HepG2 (cell line): Measurements from ENCODE around the gene CDK5RAP1. TPM values are rescaled to one million over a fixed set of nuclear protein-coding genes. Genes with fewer than 3 reads are reported as not detected.
A peak's percentile ranks its signal among the peaks of the same experiment; 100 is the strongest.

Source experiments
- ARHGAP35 ChIP-seq: sonication (generic); formaldehyde crosslinking; IDR thresholded peaks from 2 replicates; pipeline ENCODE4 v1.9.0; 2022; ENCODE audit warnings: mild to moderate bottlenecking, inconsistent platforms, moderate library complexity, missing genetic modification reagents, borderline replicate concordance
- ATF7 ChIP-seq, 2 experiments: fragments of 450-650 bp in 1 of 2; sonication (generic) in 1 of 2; formaldehyde crosslinking in 1 of 2; IDR thresholded peaks; 2 replicates each; pipeline versions ENCODE4 v1.4.0 to v1.6.1; 2016 to 2020; ENCODE audit warnings: antibody characterized with exemption in 1 of 2, mild to moderate bottlenecking in 1 of 2, missing genetic modification reagents in 1 of 2
- BRF2 ChIP-seq: sonication (generic); formaldehyde crosslinking; IDR thresholded peaks from 2 replicates; pipeline ENCODE4 v1.8.1; 2022; ENCODE audit warnings: mild to moderate bottlenecking, missing genetic modification reagents
- FOSL1 ChIP-seq: sonication (generic); formaldehyde crosslinking; IDR thresholded peaks from 2 replicates; pipeline ENCODE4 v1.9.0; 2021; ENCODE audit warnings: missing genetic modification reagents, borderline replicate concordance
- GLI4 ChIP-seq: sonication (generic); formaldehyde crosslinking; IDR thresholded peaks from 2 replicates; pipeline ENCODE4 v1.5.1; 2020; ENCODE audit warnings: missing genetic modification reagents, mild to moderate bottlenecking, moderate library complexity, borderline replicate concordance
- NCOA5 ChIP-seq: sonication (generic); formaldehyde crosslinking; IDR thresholded peaks from 2 replicates; pipeline ENCODE4 v1.4.0; 2020; ENCODE audit warnings: missing genetic modification reagents
- NR2F6 ChIP-seq, 2 experiments: IDR thresholded peaks; 2 replicates each; pipeline ENCODE4 v1.6.1; 2016; ENCODE audit warnings: antibody characterized with exemption in 1 of 2, mild to moderate bottlenecking in 1 of 2
- PBX3 ChIP-seq: sonication (generic); formaldehyde crosslinking; IDR thresholded peaks from 2 replicates; pipeline ENCODE4 v1.8.1; 2023; ENCODE audit warnings: missing genetic modification reagents, inconsistent platforms, borderline replicate concordance
- SMARCE1 ChIP-seq: fragments of 450-650 bp; IDR thresholded peaks from 2 replicates; pipeline ENCODE4 v1.6.1; 2017; ENCODE audit warnings: borderline replicate concordance
- SPEN ChIP-seq: sonication (generic); formaldehyde crosslinking; IDR thresholded peaks from 2 replicates; pipeline ENCODE4 v1.5.1; 2020; ENCODE audit warnings: low read depth, mild to moderate bottlenecking, missing genetic modification reagents
- ZEB1 ChIP-seq: IDR thresholded peaks from 2 replicates; pipeline ENCODE4 v1.6.1; 2012; ENCODE audit warnings: mild to moderate bottlenecking, low read depth, inconsistent platforms; ENCODE audit not compliant: insufficient replicate concordance
- ZMYM3 ChIP-seq: sonication (generic); formaldehyde crosslinking; IDR thresholded peaks from 2 replicates; pipeline ENCODE4 v1.5.1; 2020; ENCODE audit warnings: mild to moderate bottlenecking, missing genetic modification reagents
- ZNF280D ChIP-seq: sonication (generic); formaldehyde crosslinking; IDR thresholded peaks from 2 replicates; pipeline ENCODE4 v1.5.1; 2020; ENCODE audit warnings: mild to moderate bottlenecking, missing genetic modification reagents
- ZNF552 ChIP-seq: sonication (generic); formaldehyde crosslinking; IDR thresholded peaks from 2 replicates; pipeline ENCODE4 v1.9.0; 2022; ENCODE audit warnings: missing genetic modification reagents, mild to moderate bottlenecking, borderline replicate concordance
- ZNF678 ChIP-seq: sonication (generic); formaldehyde crosslinking; IDR thresholded peaks from 2 replicates; pipeline ENCODE4 v1.4.0; 2020; ENCODE audit warnings: mild to moderate bottlenecking, missing genetic modification reagents
- ZNF790 ChIP-seq: sonication (generic); formaldehyde crosslinking; IDR thresholded peaks from 2 replicates; pipeline ENCODE4 v1.8.0; 2022; ENCODE audit warnings: missing genetic modification reagents, mild to moderate bottlenecking, borderline replicate concordance
- polyA plus RNA-seq, 8 experiments: library from polyadenylated mRNA; depleted of rRNA in 3 of 8; stranded (reverse) in 7 of 8; unstranded in 1 of 8; fragments of >200 nt; fragmentation: Illumina TruSeq in 4 of 8; extraction: Trizol in 4 of 8; gene quantifications; 2 replicates each; pipeline versions ENCODE4 v1.2.1 to v1.2.3, GENCODE V29; 2011 to 2016; ENCODE audit warnings: low read depth in 4 of 8, missing spikeins in 1 of 8, mixed read lengths in 1 of 8; ENCODE audit not compliant: insufficient read depth in 1 of 8
- total RNA-seq, 5 experiments: library from RNA; depleted of rRNA; stranded (reverse); fragments of >200 nt; fragmentation: Illumina TruSeq; extraction: Trizol; gene quantifications; 2 replicates each; pipeline ENCODE4 v1.2.3, GENCODE V29; 2016; ENCODE audit warnings: low read depth in 1 of 5
- TF ChIP-seq, protein P1 (sequence below): sonication (generic); formaldehyde crosslinking; IDR thresholded peaks from 2 replicates; pipeline ENCODE4 v1.4.0; 2020; ENCODE audit warnings: missing genetic modification reagents, borderline replicate concordance
- TF ChIP-seq, protein P2 (sequence below): conservative IDR thresholded peaks from 2 replicates; pipeline ENCODE4 v1.6.1; 2018; ENCODE audit warnings: missing genetic modification reagents

Gene CDK5RAP1
- total and polyA plus RNA-seq, 2 of the 13 experiments (the other 11 are each of a cell fraction or from before 2014, with no cell fraction given), result 53.6 to 98.2 TPM

GRCh38 chr20:33373735-33374605, 27.3 kb downstream of the CDK5RAP1 start (continued):
- TF ChIP-seq, protein P1, sequence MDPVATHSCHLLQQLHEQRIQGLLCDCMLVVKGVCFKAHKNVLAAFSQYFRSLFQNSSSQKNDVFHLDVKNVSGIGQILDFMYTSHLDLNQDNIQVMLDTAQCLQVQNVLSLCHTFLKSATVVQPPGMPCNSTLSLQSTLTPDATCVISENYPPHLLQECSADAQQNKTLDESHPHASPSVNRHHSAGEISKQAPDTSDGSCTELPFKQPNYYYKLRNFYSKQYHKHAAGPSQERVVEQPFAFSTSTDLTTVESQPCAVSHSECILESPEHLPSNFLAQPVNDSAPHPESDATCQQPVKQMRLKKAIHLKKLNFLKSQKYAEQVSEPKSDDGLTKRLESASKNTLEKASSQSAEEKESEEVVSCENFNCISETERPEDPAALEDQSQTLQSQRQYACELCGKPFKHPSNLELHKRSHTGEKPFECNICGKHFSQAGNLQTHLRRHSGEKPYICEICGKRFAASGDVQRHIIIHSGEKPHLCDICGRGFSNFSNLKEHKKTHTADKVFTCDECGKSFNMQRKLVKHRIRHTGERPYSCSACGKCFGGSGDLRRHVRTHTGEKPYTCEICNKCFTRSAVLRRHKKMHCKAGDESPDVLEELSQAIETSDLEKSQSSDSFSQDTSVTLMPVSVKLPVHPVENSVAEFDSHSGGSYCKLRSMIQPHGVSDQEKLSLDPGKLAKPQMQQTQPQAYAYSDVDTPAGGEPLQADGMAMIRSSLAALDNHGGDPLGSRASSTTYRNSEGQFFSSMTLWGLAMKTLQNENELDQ (CRISPR knock-in tag), result no peak
- TF ChIP-seq SMARCE1 (peak; percentile 93), ATF7 (IDR thresholded peaks at IDR 0.05) (peak; percentile 66; the same call in 1 of the 2 replicates), ATF7 (CRISPR knock-in tag; IDR thresholded peaks at IDR 0.05) (no peak), NR2F6 (IDR thresholded peaks at IDR 0.05) (peak; percentile 85), NR2F6 (CRISPR knock-in tag; IDR thresholded peaks at IDR 0.05) (peak; percentile 94), SPEN (peak; percentile 64), ZNF678 (no peak), PBX3 (CRISPR knock-in tag) (no peak), BRF2 (CRISPR knock-in tag) (peak; percentile 71), ZEB1 (peak; percentile 82), ARHGAP35 (CRISPR knock-in tag) (peak; percentile 90; the same call in 1 of the 2 replicates), ZNF790 (0 out of 2 replicates have a peak, but pooled peaks have one; percentile 41), ZMYM3 (peak; percentile 98), ZNF552 (no peak), ZNF280D (CRISPR knock-in tag) (peak; percentile 99), GLI4 (CRISPR knock-in tag) (0 out of 2 replicates have a peak, but pooled peaks have one; percentile 7), FOSL1 (peak; percentile 98), NCOA5 (CRISPR knock-in tag) (no peak)
- TF ChIP-seq, protein P2, sequence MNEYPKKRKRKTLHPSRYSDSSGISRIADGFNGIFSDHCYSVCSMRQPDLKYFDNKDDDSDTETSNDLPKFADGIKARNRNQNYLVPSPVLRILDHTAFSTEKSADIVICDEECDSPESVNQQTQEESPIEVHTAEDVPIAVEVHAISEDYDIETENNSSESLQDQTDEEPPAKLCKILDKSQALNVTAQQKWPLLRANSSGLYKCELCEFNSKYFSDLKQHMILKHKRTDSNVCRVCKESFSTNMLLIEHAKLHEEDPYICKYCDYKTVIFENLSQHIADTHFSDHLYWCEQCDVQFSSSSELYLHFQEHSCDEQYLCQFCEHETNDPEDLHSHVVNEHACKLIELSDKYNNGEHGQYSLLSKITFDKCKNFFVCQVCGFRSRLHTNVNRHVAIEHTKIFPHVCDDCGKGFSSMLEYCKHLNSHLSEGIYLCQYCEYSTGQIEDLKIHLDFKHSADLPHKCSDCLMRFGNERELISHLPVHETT (CRISPR knock-in tag), result 0 out of 2 replicates have a peak, but pooled peaks have one; percentile 57
